GM21825 (cell line): ENCODE data around the gene RAB27A.
"Not testable (repeated sequence)": the region's sequence is repeated elsewhere in the genome, so short reads cannot be mapped to it uniquely, and the experiment has no call there.

Source experiments
- ATAC-seq: cut with Tn5 transposase; IDR thresholded peaks from one replicate; pipeline ENCODE4 v1.9.1; 2021; ENCODE audit warnings: mild to moderate bottlenecking, moderate library complexity; ENCODE audit not compliant: unreplicated experiment

The RAB27A gene

DNA sequence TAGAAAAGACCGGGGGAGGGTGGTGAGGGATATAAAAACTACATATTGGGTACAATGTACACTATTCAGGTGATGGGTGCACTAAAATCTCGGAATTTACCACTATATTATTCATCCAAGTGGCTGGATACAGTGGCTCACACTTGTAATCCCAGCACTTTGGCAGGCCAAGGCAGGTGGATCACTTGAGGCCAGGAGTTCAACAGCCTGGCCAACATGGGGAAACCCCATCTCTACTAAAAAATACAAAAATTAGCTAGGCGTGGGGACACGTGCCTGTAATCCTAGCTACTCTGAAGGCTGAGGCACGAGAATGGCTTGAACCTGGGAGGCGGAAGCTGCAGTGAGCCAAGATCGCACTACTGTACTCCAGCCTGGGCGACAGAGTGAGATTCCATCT lies 37.4 kb downstream of the RAB27A start:
- not testable (repeated sequence) for ATAC-seq

DNA sequence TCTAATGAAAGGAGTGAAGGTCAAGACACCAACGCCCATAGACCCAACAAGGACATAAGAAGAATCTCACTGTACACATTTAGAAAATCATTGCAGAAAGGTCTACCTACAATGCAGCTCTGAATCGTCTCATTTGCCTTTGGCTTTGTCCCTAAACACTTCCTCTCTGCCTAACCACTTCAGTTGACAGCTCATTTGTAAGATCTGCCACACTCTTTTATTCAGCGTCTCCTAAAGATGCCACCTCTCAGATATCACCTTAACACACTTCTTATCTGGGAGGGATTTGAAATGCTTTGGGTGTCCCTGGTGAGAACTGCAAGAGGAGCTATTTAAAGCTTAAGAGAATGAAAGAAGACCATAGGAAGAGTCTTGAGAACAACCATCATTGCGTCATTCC lies 38.7 kb downstream of the RAB27A start:
- ATAC-seq: no peak

DNA sequence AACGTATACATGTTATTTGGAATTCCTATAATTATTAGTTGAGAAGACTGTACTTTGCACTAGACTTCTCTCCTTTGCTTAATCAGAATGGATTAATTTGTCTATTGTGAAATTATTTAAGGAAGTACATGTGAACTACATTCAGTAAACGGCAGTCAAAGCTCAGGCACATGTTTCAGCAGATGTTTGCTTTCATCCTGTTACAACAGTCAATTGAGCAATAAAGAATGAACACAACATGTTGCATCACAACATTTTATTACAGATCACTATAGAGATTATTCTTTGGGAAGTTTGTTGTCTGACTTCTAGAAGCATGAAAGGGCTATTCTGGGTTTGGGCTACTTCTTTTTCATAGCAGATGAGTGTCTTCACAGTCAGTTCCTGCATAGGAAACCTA lies 39.2 kb downstream of the RAB27A start:
- no peak for ATAC-seq

GRCh38 chr15:55249885-55250284 lies 39.7 kb downstream of the RAB27A start:
- ATAC-seq: not testable (repeated sequence)

GRCh38 chr15:55248895-55249294 lies 40.7 kb downstream of the RAB27A start:
- no peak for ATAC-seq

DNA sequence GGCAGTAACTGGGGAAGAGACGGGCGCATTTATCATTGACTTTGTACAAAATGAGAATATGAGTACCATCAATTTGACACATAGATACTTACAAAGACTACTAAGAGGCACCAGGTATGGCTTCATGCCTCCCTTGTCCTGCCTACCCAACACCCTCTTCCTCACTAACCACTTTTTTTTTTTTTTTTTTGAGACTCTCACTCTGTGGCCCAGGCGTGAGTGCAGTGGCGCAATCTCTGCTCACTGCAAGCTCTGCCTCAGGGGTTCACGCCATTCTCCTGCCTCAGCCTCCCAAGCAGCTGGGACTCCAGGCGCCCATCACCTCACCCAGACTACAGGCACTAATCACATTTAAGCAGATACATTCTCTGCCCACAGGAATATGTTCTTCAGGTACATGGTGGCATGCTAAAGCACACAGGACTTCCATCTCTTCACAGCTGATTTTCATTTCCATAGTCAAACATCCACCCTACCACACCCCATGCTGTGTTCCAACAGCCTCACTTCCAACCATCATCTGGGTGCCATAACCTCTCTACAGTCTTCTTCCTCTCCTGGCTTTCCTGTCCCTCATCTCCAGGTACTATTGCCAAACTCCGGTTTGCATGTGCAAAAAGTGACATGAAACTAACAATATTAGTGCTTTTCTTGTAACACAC lies 41.7 kb downstream of the RAB27A start:
- no peak for ATAC-seq

DNA sequence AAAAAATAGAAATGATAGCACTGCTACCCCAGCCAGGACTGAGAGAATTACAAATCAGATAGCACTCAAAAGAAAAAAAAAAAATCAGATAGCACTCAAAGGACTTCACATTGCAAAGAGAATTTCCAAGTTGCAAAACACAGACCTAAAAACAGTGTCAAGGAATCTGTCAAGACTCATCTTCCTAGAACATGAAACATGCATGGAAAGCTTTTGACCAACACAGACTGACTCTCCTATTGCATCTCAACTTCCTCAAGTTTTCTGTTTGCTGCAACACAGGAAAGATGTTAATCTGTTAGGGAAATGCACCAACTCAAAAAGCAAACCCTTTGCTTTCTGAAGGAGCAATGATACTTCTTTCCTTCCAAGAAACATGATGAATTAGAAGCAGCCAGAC lies 42.3 kb downstream of the RAB27A start:
- no peak for ATAC-seq

DNA sequence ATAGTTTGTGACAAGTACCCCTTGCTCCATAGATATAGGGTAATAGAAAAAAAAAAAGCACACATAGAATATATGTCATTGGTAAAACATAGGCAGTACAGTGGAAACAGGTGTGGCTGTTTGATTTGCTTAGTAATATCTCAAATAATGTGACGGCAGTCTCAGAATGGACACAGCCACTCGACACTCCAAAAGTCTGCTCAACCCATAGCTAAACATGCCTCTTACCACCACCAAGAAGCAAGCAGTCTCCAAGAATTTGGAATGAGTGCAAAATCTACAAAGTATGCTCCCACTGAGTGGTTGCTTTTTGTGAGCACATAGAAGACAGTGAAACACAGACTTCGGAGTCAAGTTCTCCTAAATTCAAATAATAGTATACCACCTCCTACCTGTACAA lies 43.0 kb downstream of the RAB27A start:
- no peak for ATAC-seq

DNA sequence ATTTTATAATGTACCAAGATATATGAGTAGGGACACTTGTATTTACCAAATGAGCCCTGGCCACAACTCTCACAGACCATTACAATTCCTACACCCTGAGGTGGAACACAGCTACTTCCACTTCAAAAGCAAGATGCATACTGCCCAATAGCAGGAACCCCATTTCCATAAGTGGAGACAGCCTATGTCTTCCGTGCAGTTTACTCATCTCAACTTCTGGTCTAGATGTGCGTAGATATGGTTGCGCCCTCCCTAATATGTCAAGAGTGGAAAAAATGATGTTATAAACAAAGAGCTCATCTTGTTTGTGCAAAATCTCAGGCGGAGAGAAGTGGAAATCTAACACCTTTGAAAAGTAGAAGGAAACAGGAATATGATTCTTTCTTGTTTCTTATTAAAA lies 44.6 kb downstream of the RAB27A start:
- no peak for ATAC-seq

DNA sequence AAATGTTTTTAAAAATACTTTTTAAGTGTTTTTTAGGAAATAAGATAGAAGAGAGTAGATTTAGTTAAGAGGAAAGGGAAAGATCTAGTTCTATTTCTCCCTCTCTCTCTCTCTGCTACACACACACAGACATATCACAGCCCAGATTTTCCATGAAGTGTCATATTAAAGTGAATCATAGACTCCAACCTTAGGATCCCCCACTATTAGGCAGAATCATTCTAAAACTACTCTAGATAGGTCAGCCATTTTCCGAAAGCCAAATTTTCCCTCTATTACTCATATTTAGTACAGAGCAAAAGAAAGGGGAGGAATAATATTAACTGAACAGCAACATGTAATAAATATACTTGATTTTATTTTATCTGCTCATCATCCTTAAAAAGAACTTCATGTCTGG lies 47.7 kb downstream of the RAB27A start:
- no peak for ATAC-seq

DNA sequence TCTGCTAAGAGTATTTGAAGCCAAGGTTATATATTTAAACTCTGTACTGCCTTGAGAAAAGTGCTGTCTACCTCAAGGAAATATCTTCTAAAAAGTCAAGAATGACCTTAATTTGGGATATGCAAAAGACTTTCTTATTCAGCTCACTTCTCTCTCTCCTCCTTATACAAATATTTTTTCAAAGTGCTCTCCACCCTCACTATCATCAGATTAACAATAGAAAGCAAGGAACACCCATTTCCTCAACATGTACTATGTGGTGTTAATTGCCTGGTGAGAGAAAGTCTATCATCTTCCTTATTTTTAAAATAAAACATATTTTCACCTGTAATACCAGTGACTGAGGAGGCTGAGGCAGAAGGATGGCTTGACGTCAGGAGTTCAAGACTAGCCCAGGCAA lies 48.4 kb downstream of the RAB27A start:
- no peak for ATAC-seq

GRCh38 chr15:55240125-55240760 lies 49.4 kb downstream of the RAB27A start:
- ATAC-seq: no peak

GRCh38 chr15:55239440-55240124 lies 50.0 kb downstream of the RAB27A start:
- no peak for ATAC-seq

DNA sequence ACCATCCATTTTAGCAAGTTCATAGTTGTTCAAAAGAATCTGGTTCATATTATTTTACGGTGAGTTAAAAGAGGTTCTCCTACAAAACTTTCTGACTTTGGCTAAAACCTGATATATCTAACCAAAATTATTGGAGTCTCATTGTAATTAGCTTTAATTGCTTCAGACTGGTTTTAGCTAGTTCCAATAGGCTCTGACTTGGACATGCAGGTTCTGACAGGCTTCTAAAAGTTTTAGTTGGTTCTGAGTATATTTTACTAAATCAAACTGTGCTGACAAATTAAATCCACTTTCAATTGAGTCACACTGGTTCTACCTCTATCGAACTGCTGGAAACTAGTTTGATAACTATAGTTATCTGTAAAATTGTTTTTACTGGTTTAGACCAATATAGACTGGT lies 50.7 kb downstream of the RAB27A start:
- no peak for ATAC-seq

DNA sequence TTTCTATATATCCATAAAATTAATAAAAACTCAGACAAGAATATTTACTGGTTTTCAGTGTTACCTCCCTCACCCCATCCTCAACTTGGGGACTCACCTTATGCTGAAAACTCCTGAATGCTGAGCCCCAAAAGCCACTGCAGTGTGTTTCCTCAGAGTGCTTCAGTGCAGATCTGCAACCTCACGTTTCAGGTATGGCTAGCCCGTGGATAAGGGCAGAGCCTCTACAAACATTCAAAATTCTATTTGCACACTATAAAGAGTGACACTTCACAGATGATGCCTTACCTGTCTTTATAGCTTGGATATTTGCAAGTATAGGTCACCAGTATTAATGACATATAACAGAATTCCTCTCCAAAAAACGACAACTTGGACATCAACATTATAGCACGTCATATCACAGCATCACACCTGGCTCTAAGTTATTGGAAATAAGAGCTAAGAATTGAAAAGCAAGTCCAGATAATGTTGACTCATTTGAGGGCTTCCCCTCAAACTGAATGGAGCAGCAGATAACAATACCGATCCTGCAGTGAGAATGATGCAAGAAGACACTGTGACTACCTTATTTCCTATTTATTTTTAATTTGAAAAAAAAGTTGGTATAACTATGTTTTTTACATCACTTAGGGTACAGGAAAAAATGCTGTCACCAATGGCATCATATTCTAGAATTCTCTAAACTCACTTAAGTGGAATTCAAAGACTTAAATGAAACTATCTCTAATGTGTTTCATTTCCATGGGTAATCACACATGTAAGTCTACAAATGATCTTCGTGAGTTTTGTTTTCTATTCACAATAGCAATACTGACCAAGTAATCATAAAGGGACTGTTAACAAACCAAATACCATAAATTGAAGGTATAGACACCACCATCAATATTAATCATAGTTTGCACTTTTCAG lies 52.1 kb downstream of the RAB27A start:
- no peak for ATAC-seq

DNA sequence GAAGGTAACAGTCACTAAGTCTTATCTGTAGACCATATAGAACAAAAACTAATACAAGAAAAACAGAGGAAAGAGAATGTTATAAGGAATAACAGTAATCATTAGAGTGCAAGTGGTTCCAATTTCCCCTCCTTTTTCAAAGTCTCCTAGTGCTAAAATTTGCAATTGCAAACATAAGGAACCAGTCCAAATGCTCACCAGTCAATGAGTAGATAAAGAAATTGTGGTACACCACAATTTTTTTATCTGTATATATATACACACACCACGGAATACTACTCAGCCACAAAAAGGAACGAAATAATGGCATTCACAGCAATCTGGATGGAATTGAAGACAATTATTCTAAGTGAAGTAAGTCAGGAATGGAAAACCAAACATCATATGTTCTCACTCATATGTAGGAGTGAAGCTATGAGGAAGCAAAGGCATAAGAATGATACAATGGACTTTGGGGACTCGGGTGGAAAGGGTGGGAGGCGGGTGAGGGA lies 54.0 kb downstream of the RAB27A start:
- ATAC-seq: no peak

DNA sequence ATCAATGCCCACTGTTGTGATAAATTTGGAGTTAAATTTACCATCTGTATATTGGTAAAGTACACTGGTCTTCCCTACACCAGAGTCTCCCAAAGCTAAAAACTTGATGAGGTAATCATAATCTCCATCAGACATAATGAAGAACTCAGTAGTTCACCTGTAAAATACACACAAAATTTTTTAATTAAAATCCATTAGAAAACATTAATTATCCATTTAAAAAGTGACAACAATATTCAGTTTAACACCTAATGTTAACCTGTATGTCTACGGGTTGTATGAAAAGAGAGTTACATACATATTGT lies 54.9 kb downstream of the RAB27A start:
- ATAC-seq: no peak

GRCh38 chr15:55234104-55234799 lies 55.4 kb downstream of the RAB27A start:
- no peak for ATAC-seq

DNA sequence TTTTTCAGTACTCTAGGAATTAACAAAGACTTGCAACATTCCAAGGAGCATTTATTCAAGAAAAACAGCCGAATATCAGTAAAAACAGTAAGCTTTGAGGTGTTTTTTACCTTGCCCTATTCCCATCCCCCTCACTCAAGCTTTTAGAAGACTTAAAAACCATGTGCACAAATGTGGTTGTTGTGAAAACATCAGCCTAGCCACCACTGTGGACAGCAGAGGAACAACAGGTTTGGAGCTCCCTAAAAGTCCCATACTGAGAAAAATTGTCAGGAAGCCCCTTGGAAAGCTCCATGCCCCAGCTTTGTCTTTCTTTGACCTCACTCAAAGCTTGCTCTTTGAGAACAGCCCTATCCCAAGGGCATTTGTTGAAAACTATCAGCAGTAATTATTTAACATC lies 58.2 kb downstream of the RAB27A start:
- ATAC-seq: no peak

DNA sequence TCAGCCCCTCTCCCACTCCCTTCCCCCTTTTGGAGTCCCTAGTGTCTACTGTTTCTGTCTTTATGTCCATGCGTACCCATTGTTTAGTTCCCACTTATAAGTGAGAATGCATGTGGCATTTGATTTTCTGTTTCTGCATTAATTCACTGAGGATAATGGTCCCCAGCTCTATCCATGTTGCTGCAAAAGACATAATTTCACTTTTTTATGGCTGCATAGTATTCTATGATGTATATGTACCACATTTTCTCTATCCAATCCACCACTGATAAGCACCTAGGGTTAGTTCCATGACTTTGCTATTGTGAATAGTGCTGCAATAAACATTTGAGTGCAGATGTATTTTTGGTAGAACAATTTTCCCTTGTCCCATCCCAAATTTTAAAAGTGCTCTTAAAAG lies 58.7 kb downstream of the RAB27A start:
- no peak for ATAC-seq
